ENCODE results near the gene KRT34.
"Not testable (repeated sequence)": the region's sequence is repeated elsewhere in the genome, so short reads cannot be mapped to it uniquely, and the experiment has no call there.

KRT34 gene

GRCh38 chr17:41360296-41360995, 21.7 kb downstream of the KRT34 start:
- no peak for DNase-seq

DNA sequence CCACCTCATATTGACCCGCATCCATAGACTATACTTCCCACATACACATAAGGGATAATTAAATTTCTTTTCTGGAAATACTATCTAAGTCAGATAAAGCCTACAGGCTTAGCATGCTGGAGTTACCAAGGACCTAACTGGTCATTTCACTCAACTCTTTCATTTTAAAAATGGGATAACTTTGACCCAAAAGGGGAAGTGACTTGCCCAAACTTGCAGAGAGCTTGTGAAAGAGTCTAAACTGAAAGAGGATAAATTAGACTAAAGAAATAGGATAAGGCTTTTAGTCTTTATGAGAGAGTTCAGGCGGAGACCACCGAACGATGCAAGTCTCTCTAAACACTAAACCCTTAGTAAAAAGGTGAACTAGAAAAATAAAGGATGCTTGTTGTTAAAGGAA, 27.6 kb downstream of the KRT34 start:
- DNase-seq, result no peak

GRCh38 chr17:41352597-41353366, 29.3 kb downstream of the KRT34 start:
- DNase-seq, result no peak

GRCh38 chr17:41351177-41351576, 30.9 kb downstream of the KRT34 start:
- no peak for DNase-seq

- not testable (repeated sequence) for DNase-seq
These were observed 31.7 kb downstream of the KRT34 start, which contains the start of gene KRT33A for GRCh38 chr17:41350381-41350878. TSS of gene KRT33A (minus strand) at chr17:41350828. CDS start at chr17:41350767, 61 bp downstream.

DNA sequence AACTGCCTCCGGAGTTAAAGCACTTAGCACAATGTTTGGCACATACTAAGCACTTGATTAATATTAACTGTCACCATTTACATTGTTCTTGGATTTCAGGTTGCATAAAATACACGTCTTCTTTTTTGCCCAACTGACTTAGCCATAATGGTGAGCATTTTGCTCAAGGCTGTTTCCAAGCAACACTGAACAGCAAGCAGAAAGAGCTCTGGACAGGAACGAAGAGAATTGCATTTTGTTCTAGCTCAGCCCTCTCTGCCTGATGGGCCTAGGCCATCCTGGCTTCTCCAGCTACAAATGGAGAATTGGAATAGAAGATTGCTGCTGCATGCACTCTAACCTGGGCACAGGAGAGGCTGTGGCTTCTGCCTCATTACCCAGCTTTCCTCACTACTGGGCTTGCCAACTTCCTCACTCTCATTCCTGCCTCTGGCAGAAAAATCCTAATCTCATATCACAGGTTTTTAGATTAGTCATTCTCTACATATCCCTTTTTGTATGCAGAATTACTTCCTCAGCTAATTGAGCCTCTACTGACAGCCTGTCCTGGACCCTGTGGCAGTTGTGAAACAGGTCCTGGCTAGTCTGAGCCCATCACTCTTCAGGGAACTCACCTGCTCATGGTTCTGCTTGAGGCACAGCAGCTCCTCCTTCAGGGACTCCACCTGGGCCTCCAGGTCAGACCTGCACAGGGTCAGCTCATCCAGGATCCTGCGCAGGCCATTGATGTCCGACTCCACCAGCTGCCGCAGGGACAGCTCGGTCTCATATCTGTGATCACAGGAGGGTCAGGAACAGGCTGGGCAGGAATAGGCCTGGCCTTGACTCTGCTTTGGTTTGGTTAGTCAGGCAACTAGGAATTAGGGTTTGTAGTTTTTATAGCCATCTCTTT, 34.0 kb downstream of the KRT34 start:
- DNase-seq, result no peak

DNA sequence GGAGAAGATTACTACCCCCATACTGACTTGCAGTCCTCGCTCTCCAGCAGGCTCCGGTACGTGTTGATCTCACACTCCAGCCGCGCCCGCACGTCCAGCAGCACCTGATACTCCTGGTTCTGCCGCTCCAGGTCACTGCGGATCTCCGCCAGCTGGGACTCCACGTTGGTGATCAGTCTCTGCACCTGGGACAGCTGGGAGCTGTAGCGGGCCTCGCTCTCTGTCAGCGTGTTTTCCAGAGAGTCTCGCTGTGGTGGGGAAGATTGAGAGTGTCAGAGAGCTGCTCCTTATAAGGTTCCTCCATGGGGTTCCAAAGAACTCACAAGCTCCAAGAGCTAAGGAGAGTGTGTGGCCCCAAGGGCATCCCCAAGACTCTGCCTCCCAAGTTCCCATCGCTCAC, 35.7 kb downstream of the KRT34 start:
- DNase-seq, result not testable (repeated sequence)

- DNase-seq, result no peak
These were observed 36.1 kb downstream of the KRT34 start for GRCh38 chr17:41345992-41346391.

GRCh38 chr17:41343029-41343428, 39.1 kb downstream of the KRT34 start:
- DNase-seq, result no peak

- DNase-seq, result peak in 3 of 5 experiments; percentile 41 to 93 (median 81)
These were observed 40.9 kb downstream of the KRT34 start for GRCh38 chr17:41340934-41341861.

DNA sequence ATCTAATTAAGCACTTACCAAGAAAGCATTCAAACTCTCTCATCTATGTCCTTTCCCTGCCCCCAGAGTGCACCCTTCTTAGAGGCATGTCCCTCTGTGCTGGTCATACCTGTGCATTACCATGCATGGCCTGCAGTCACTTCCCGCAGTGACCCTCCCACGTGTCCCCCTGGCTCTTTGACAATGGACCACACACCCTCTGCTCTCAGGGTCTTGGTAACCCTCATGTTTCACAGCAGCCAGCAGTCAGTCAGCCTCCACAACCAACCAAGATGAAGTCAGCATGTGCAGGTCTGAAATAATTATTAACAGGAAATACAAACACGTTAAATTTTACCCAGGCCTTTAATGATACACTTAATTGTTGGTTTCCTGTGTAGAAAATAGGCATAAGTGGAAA, 41.6 kb downstream of the KRT34 start:
- no peak for DNase-seq

GRCh38 chr17:41339571-41340172, 42.4 kb downstream of the KRT34 start:
- no peak for DNase-seq

GRCh38 chr17:41338961-41339485, 43.1 kb downstream of the KRT34 start:
- DNase-seq, result peak in 2 of 5 experiments; percentile 85 to 87

GRCh38 chr17:41335747-41336146, 46.4 kb downstream of the KRT34 start:
- no peak for DNase-seq

DNA sequence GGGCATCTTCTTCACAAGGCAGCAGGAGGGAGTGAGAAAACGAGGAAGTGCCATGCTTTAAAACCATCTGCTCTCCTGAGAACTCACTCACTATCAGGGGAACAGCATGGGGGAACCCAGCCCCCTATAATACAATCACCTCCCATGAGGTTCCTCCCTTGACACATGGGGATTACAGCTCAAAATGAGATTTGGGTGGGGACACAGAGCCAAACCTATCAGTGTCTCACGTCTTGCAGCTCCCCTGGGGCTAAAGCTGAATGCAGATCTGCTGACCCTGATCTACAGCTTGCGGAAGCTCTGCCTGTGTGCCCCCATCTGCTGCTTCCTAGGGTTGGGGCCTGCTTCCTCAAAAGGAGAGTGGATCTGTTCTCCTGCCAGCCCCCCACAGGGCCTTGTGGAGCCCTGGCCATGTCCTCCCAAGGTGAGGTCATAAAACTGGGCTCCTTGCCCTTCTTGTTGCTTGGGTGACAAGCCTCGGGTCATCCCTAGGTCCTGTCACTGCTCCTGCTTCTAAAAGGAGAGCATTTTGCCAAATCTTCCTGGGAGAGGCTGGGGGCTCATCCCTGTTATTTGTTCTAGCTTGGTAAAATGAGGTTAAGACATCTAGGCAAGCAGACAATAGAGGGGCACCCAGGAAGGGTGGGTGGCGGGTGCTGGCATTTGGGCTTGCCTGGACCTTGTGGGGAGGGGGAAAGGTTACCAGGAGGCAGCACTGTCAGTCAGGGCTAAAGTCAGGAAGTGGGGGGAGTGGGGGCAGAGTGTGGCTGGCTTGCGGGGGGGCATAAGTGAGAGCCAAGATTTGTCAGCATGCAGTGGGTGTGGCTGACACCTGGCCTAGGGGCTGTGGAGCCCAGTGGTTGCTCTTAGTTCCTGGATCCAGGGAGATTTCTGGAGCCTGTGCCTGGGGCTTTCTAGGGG, 47.5 kb downstream of the KRT34 start:
- peak in 1 of 5 experiments; percentile 45 for DNase-seq

GRCh38 chr17:41333836-41334235, 48.3 kb downstream of the KRT34 start:
- DNase-seq, result no peak

GRCh38 chr17:41333098-41333497, 49.0 kb downstream of the KRT34 start:
- DNase-seq, result no peak

- DNase-seq, result no peak
These were observed 49.9 kb downstream of the KRT34 start for GRCh38 chr17:41332239-41332638.

DNA sequence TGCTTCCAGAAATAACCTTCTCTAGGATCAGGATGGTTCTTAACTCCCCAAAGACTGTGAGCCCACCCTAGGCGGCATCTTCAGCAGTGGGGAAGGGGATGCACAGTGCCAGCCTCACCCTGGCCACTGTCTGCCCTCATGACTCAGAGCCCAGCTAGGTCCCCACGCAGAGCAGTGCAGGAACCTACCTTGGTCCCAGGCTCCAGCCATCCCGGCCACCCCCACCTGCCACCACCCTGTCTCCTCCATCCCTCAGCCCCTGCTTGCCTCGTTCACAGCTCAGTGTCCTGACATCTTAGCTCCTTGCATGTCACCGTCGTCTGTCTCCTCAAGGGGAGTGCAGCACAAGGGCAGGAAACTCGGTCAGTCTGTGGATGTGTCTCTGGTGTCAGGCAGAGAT, 50.5 kb downstream of the KRT34 start:
- DNase-seq, result no peak
